K562 (cell line): ENCODE data around the gene PPP1CA. TPM values are rescaled to one million over a fixed set of nuclear protein-coding genes. Genes with fewer than 3 reads are reported as not detected.

ENCODE experiments used
- BCOR ChIP-seq: fragments of 450-650 bp; IDR thresholded peaks from 2 replicates; pipeline ENCODE4 v1.6.1; 2016
- CREM ChIP-seq: IDR thresholded peaks from 2 replicates; pipeline ENCODE4 v1.6.1; 2014; ENCODE audit warnings: antibody characterized with exemption, low read depth
- DACH1 ChIP-seq: fragments of 450-650 bp; IDR thresholded peaks from 2 replicates; pipeline ENCODE4 v1.6.1; 2018; ENCODE audit not compliant: partially characterized antibody
- FOXP1 ChIP-seq: sonication (generic); formaldehyde crosslinking; IDR thresholded peaks from 2 replicates; pipeline ENCODE4 v1.8.0; 2022; ENCODE audit warnings: mild to moderate bottlenecking, missing genetic modification reagents
- FUS ChIP-seq: fragments of 200-400 bp; formaldehyde crosslinking; optimal IDR thresholded peaks from 2 replicates; pipeline ENCODE3; 2017; ENCODE audit warnings: low read depth, low read length
- GABPA ChIP-seq: fragments of 200-800 bp; sonication (Bioruptor generic); conservative IDR thresholded peaks from 2 replicates; pipeline ENCODE4 v1.6.1; 2016; ENCODE audit warnings: low read depth, missing genetic modification characterization, missing compliant biosample characterization
- HDAC3 ChIP-seq: fragments of 450-650 bp; IDR thresholded peaks from 2 replicates; pipeline ENCODE4 v1.6.1; 2018; ENCODE audit warnings: borderline replicate concordance, mild to moderate bottlenecking, moderate library complexity; ENCODE audit not compliant: partially characterized antibody
- IRF2 ChIP-seq: sonication (generic); formaldehyde crosslinking; IDR thresholded peaks from 2 replicates; pipeline ENCODE4 v1.8.1; 2022; ENCODE audit warnings: mild to moderate bottlenecking, missing genetic modification reagents
- NFE2 ChIP-seq: IDR thresholded peaks from 2 replicates; pipeline ENCODE4 v1.6.1; 2014; ENCODE audit warnings: antibody characterized with exemption, low read depth
- NR3C1 ChIP-seq: sonication (generic); formaldehyde crosslinking; IDR thresholded peaks from 2 replicates; pipeline ENCODE4 v1.8.1; 2022; ENCODE audit warnings: missing genetic modification reagents
- PHF8 ChIP-seq: fragments of 200-600 bp; sonication (generic); IDR thresholded peaks from 2 replicates; pipeline ENCODE4 v1.6.1; 2012; ENCODE audit warnings: mixed run types, mild to moderate bottlenecking, inconsistent platforms, low read length, moderate library complexity, borderline replicate concordance
- PPARD ChIP-seq: fragments of 250-450 bp; sonication (Bioruptor Pico); IDR thresholded peaks from 2 replicates; pipeline ENCODE4 v1.8.0; 2022; ENCODE audit warnings: inconsistent platforms, mild to moderate bottlenecking, moderate library complexity
- PYGO2 ChIP-seq: fragments of 450-650 bp; IDR thresholded peaks from 2 replicates; pipeline ENCODE4 v1.6.1; 2016; ENCODE audit warnings: mild to moderate bottlenecking, missing genetic modification characterization, moderate library complexity, missing compliant biosample characterization
- RAD21 ChIP-seq, 2 experiments: fragments of 250-450 bp in 1 of 2; fragments of 450-650 bp in 1 of 2; sonication (Bioruptor Pico) in 1 of 2; formaldehyde crosslinking in 1 of 2; IDR thresholded peaks in 1 of 2; conservative IDR thresholded peaks in 1 of 2; 2 replicates each; pipeline versions ENCODE4 v1.4.0 to v1.8.0; 2020 to 2022; ENCODE audit warnings: mild to moderate bottlenecking in 2 of 2, moderate library complexity in 1 of 2
- SMAD1 ChIP-seq: fragments of 150-350 bp; IDR thresholded peaks from 2 replicates; pipeline ENCODE4 v1.6.1; 2014; ENCODE audit warnings: low read length, low read depth; ENCODE audit not compliant: partially characterized antibody
- SMAD2 ChIP-seq: fragments of 150-350 bp; IDR thresholded peaks from 2 replicates; pipeline ENCODE4 v1.6.1; 2014; ENCODE audit warnings: low read depth, mild to moderate bottlenecking, low read length
- TRIM25 ChIP-seq: fragments of 450-650 bp; IDR thresholded peaks from 2 replicates; pipeline ENCODE4 v1.7.0; 2016; ENCODE audit warnings: borderline replicate concordance
- TRIM28 ChIP-seq: fragments of 450-650 bp; IDR thresholded peaks from 2 replicates; pipeline ENCODE4 v1.6.1; 2017
- TSC22D4 ChIP-seq: fragments of 450-650 bp; IDR thresholded peaks from 2 replicates; pipeline ENCODE4 v1.6.1; 2016; ENCODE audit warnings: missing genetic modification characterization, missing biosample characterization, control low read depth
- ZBTB17 ChIP-seq: fragments of 450-650 bp; formaldehyde crosslinking; IDR thresholded peaks from 2 replicates; pipeline ENCODE4 v1.4.0; 2020; ENCODE audit warnings: mild to moderate bottlenecking
- ZBTB34 ChIP-seq: fragments of 250-450 bp; sonication (Bioruptor Pico); IDR thresholded peaks from 2 replicates; pipeline ENCODE4 v1.8.0; 2021; ENCODE audit warnings: mild to moderate bottlenecking, moderate library complexity
- ZFPM2 ChIP-seq: fragments of 250-450 bp; sonication (Bioruptor Pico); IDR thresholded peaks from 2 replicates; pipeline ENCODE4 v1.5.1; 2022; ENCODE audit warnings: mild to moderate bottlenecking
- ZFX ChIP-seq: sonication (generic); formaldehyde crosslinking; IDR thresholded peaks from 2 replicates; pipeline ENCODE4 v1.8.0; 2022; ENCODE audit warnings: mild to moderate bottlenecking, missing genetic modification reagents, moderate library complexity
- ZNF165 ChIP-seq: fragments of 250-450 bp; sonication (Bioruptor Pico); IDR thresholded peaks from 2 replicates; pipeline ENCODE4 v1.4.0; 2020; ENCODE audit warnings: borderline replicate concordance
- ZNF184 ChIP-seq: sonication (generic); formaldehyde crosslinking; IDR thresholded peaks from 2 replicates; pipeline ENCODE4 v1.5.0; 2020; ENCODE audit warnings: missing genetic modification reagents
- ZNF444 ChIP-seq: fragments of 250-450 bp; sonication (Bioruptor Pico); IDR thresholded peaks from 2 replicates; pipeline ENCODE4 v1.4.0; 2020; ENCODE audit warnings: mild to moderate bottlenecking, moderate library complexity
- ZNF586 ChIP-seq: fragments of 450-650 bp; formaldehyde crosslinking; conservative IDR thresholded peaks from 2 replicates; pipeline ENCODE4 v1.4.0; 2020; ENCODE audit warnings: mild to moderate bottlenecking, moderate library complexity
- ZNF707 ChIP-seq: fragments of 250-450 bp; sonication (Bioruptor Pico); conservative IDR thresholded peaks from 2 replicates; pipeline ENCODE4 v1.8.0; 2022; ENCODE audit warnings: inconsistent platforms, mild to moderate bottlenecking, moderate library complexity
- ZNF766 ChIP-seq: fragments of 200-800 bp; sonication (Bioruptor generic); conservative IDR thresholded peaks from 2 replicates; pipeline ENCODE4 v1.6.1; 2016; ENCODE audit warnings: missing genetic modification characterization, missing compliant biosample characterization
- polyA plus RNA-seq, 8 experiments: library from polyadenylated mRNA; depleted of rRNA in 4 of 8; stranded (reverse) in 5 of 8; unstranded in 3 of 8; fragments of >200 nt; fragmentation: Nextera tagmentation in 2 of 8; fragmentation: Illumina TruSeq in 1 of 8; extraction: Ambion mirVana in 2 of 8; extraction: Trizol in 1 of 8; gene quantifications; 2 replicates each; pipeline versions ENCODE4 v1.2.1 to v1.2.3, GENCODE V29; 2011 to 2014; ENCODE audit warnings: inconsistent platforms in 1 of 8, missing spikeins in 1 of 8
- total RNA-seq, 7 experiments: library from RNA; depleted of rRNA in 6 of 7; stranded (reverse); fragments of >200 nt in 6 of 7; fragmentation: Illumina TruSeq in 2 of 7; extraction: Trizol in 2 of 7; gene quantifications; 2 replicates each; pipeline versions ENCODE4 v1.2.1 to v1.2.3, GENCODE V29; 2011 to 2021; ENCODE audit warnings: low replicate concordance in 1 of 7

Gene PPP1CA
- total and polyA plus RNA-seq, 9 of the 15 experiments (the other 6 are each of a cell fraction or from before 2014, with no cell fraction given): 18.2 to 242 (median 188) TPM

GRCh38 chr11:67351275-67352005 lies 50.2 kb downstream of the PPP1CA start (continued):
- TF ChIP-seq GABPA (tag) (no peak), ZBTB17 (CRISPR knock-in tag) (0 out of 2 replicates have a peak, but pooled peaks have one; percentile 71), ZFX (CRISPR knock-in tag) (peak; percentile 37), SMAD1 (no peak), BCOR (no peak), NFE2 (peak; percentile 49; the same call in 1 of the 2 replicates), PYGO2 (tag) (no peak), SMAD2 (no peak), FUS (no peak), ZFPM2 (no peak), TRIM25 (no peak), CREM (peak; percentile 42; the same call in 1 of the 2 replicates), HDAC3 (no peak), PHF8 (no peak), ZBTB34 (CRISPR knock-in tag) (no peak), DACH1 (no peak), RAD21 (CRISPR knock-in tag; conservative IDR thresholded peaks at IDR 0.05 in 1 of 2, IDR thresholded peaks at IDR 0.05 in 1 of 2) (peak; percentile 43 to 76), TSC22D4 (tag) (no peak), ZNF707 (CRISPR knock-in tag) (no peak), ZNF766 (CRISPR knock-in tag) (no peak), ZNF444 (CRISPR knock-in tag) (no peak), ZNF184 (CRISPR knock-in tag) (no peak), IRF2 (no peak), NR3C1 (CRISPR knock-in tag) (no peak), ZNF586 (CRISPR knock-in tag) (no peak), ZNF165 (CRISPR knock-in tag) (no peak), FOXP1 (CRISPR knock-in tag) (0 out of 2 replicates have a peak, but pooled peaks have one; percentile 44), TRIM28 (no peak), PPARD (CRISPR knock-in tag) (no peak)
